Right lobe of liver (tissue), 4 donors: ENCODE results near the gene RSPH6A.

Source experiments
- CTCF ChIP-seq, 4 donors: fragments of 200-600 bp in 3 of 4; fragments of 450-650 bp in 1 of 4; IDR thresholded peaks; one replicate each; pipeline versions ENCODE4 v1.5.1 to v1.8.0; 2016 to 2022; ENCODE audit warnings: antibody characterized with exemption in 4 of 4, mild to moderate bottlenecking in 2 of 4
- POLR2A ChIP-seq: fragments of 450-650 bp; IDR thresholded peaks from one replicate; pipeline ENCODE4 v1.6.1; 2017; ENCODE audit warnings: antibody characterized with exemption, mild to moderate bottlenecking
- donor health status: DM: no; HTN: no; CAD: no.
- donor health status: DM: no; HTN: no; CAD: no.
- donor health status: DM: no; HTN: yes; CAD: no.

- TF ChIP-seq POLR2A (no peak), CTCF (IDR thresholded peaks at IDR 0.05) (no peak)
Observed at GRCh38 chr19:45817725-45818301, 2.7 kb upstream of the RSPH6A start.
